Measurements from ENCODE around the gene DIP2C. TPM values are rescaled to one million over a fixed set of nuclear protein-coding genes. Genes with fewer than 3 reads are reported as not detected.
"Not testable (repeated sequence)": the region's sequence is repeated elsewhere in the genome, so short reads cannot be mapped to it uniquely, and the experiment has no call there.

DIP2C gene
- total RNA-seq, 1 donor from 2014 or later, result 18.4 TPM

DNA sequence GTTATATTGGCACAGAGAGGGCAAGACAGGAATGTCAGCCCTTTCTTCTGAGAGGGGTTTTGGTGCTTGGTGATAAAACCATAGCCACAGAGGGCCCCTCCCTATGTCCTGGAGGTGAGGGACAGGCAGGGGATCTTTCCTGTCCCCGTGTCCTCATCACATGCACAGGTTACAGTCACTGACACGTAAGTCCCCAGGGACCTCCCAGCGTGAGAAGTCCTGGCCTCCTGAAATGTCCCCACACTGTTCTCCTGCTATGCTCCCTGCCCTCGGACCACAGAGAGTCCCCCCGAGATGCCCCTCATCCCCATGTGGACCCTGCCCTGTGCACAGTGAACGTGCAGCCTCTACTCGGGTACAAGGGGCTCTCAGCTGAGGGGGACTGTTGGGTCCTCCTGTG lies 293.8 kb downstream of the DIP2C start:
- H3K4me1 ChIP-seq, result peaks cover 11% of the 10 kb centered on the region
- intact Hi-C loops (cut with DNase I), result no loop called here
- no peaks in the 10 kb centered on the region for H3K9me3 ChIP-seq
- H3K27ac ChIP-seq, result no peak overlapping the region
- no peak for DNase-seq (ENCODE audit: extremely low spot score in 2 of 2)
- H3K4me3 ChIP-seq, result no peak overlapping the region
- TF ChIP-seq, protein P1, sequence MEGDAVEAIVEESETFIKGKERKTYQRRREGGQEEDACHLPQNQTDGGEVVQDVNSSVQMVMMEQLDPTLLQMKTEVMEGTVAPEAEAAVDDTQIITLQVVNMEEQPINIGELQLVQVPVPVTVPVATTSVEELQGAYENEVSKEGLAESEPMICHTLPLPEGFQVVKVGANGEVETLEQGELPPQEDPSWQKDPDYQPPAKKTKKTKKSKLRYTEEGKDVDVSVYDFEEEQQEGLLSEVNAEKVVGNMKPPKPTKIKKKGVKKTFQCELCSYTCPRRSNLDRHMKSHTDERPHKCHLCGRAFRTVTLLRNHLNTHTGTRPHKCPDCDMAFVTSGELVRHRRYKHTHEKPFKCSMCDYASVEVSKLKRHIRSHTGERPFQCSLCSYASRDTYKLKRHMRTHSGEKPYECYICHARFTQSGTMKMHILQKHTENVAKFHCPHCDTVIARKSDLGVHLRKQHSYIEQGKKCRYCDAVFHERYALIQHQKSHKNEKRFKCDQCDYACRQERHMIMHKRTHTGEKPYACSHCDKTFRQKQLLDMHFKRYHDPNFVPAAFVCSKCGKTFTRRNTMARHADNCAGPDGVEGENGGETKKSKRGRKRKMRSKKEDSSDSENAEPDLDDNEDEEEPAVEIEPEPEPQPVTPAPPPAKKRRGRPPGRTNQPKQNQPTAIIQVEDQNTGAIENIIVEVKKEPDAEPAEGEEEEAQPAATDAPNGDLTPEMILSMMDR (IDR thresholded peaks at IDR 0.05), result no peak
- TF ChIP-seq POLR2A (IDR thresholded peaks at IDR 0.05) (no peak), POLR2AphosphoS5 (IDR thresholded peaks at IDR 0.05; ENCODE audit: insufficient read depth in 1 of 2, low read depth in 1 of 2) (no peak)
- H3K36me3 ChIP-seq, result no peaks in the 10 kb centered on the region
- no peaks in the 10 kb centered on the region for H3K27me3 ChIP-seq

DNA sequence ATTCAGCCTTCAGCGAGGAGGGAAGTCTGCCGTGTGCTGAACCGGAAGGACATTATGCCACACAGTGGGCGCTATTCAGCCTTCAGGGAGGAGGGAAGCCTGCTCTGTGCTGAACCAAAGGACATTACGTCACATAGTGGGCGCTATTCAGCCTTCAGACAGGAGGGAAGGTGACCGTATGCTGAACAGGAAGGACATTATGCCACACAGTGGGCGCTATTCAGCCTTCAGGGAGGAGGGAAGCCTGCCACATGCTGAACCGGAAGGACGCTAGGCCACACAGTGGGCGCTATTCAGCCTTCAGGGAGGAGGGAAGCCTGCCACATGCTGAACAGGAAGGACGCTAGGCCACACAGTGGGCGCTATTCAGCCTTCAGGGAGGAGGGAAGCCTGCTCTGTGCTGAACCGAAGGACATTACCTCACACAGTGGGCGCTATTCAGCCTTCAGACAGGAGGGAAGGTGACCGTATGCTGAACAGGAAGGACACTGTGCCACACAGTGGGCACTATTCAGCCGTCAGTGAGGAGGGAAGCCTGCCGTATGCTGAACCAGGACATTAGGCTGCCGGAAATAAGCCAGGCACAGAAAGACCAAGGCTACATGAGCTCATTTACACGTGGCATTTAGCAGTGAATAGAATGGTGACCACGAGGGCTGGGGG lies 294.9 kb downstream of the DIP2C start:
- H3K27me3 ChIP-seq; DNase-seq (ENCODE audit: extremely low spot score in 2 of 2); H3K9me3 ChIP-seq; intact Hi-C loops (cut with DNase I); H3K36me3 ChIP-seq; H3K4me3 ChIP-seq: not testable (repeated sequence)
- Histone ChIP-seq H3K4me1 (peaks cover 11% of the 10 kb centered on the region), H3K27ac (peak overlapping the region; percentile 23)

DNA sequence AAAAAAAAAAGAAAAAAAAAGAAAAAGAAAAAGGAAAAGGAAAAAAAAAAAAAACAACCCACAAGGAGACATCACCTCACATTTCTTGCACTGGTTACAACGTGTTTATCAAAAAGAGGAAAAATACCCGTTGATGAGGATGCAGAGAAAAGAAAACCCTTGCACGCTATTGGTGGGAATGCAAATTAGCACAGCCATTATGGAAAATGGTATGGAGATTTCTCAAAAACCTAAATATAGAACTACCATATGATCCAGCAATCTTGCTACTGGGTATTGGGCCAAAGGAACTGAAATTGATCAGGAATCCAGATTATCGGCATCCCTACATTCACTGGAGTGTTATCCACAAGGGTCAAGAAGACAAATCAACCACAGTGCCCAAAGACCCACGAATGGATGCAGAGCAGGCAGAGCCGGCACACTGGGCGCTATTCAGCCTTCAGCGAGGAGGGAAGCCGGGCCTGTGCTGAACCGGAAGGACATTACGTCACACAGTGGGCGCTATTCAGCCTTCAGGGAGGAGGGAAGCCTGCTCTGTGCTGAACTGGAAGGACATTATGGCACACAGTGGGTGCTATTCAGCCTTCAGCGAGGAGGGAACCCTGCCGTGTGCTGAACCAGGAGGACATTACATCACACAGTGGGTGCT lies 295.6 kb downstream of the DIP2C start:
- intact Hi-C loops (cut with DNase I), result no loop called here

DNA sequence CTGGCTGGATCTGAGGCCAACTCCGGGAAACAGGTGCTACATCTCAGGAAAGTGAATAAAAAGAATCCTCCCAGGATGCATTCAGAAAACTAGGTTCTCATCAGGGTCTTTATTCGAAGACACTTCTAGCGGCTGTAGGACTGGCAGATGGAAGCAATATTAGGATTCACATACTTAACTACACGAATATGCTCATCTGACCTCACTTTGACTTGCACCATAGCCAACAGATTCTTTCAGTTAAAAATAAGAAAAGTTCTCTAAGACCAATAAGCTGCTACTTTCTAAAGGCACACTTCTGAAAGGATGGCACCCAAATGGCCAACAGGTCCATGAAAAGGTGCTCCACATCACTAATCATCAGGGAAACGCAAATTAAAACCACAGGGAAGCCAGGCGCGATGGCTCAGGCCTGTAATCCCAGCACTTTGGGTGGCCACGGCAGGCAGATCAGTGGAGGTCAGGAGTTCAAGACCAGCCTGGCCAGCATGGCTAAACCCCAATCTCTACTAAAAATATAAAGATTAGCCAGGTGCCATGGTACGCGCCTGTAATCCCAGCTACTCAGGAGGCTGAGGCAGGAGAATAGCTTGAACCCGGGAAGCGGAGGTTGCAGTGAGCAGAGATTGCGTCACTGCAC lies 296.2 kb downstream of the DIP2C start:
- no peak overlapping the region for H3K27ac ChIP-seq
- H3K9me3 ChIP-seq, result no peaks in the 10 kb centered on the region
- TF ChIP-seq POLR2A (IDR thresholded peaks at IDR 0.05) (no peak), POLR2AphosphoS5 (IDR thresholded peaks at IDR 0.05; ENCODE audit: insufficient read depth in 1 of 2, low read depth in 1 of 2) (no peak)
- TF ChIP-seq, protein P1 (IDR thresholded peaks at IDR 0.05), result no peak
- peaks cover 11% of the 10 kb centered on the region for H3K4me1 ChIP-seq
- intact Hi-C loops (cut with DNase I), result no loop called here
- DNase-seq (ENCODE audit: extremely low spot score in 2 of 2), result no peak
- H3K27me3 ChIP-seq, result no peaks in the 10 kb centered on the region
- peaks cover 0 to 12% of the 10 kb centered on the region in 2 donors for H3K36me3 ChIP-seq
- no peak overlapping the region for H3K4me3 ChIP-seq

More for the DNA sequence above, 295.6 kb downstream of the DIP2C start:
- H3K9me3 ChIP-seq, result no peaks in the 10 kb centered on the region
- no peaks in the 10 kb centered on the region for H3K27me3 ChIP-seq
- peaks cover 0 to 12% of the 10 kb centered on the region in 2 donors for H3K36me3 ChIP-seq
- no peak for TF ChIP-seq POLR2AphosphoS5 (IDR thresholded peaks at IDR 0.05; ENCODE audit: insufficient read depth in 1 of 2, low read depth in 1 of 2)
- no peak for TF ChIP-seq POLR2A (IDR thresholded peaks at IDR 0.05)
- TF ChIP-seq, protein P1 (IDR thresholded peaks at IDR 0.05), result no peak
- no peak for DNase-seq (ENCODE audit: extremely low spot score in 2 of 2)
- H3K27ac ChIP-seq, result peak overlapping the region; percentile 23
- H3K4me1 ChIP-seq, result peaks cover 11% of the 10 kb centered on the region
- H3K4me3 ChIP-seq, result no peak overlapping the region

DNA sequence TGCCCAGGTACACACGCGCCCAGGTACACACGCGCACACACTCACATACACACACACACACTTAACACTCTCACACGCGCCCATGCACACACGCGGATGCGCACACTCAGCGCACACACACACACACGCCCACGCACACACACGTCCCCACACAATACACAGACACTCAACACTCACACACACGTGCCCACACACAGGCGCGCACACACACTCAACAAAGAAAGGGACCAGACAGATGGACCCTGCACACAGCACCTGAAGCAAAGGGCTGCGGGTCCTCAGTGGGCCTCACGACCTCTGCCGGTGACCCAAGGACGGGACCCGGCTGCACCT lies 296.8 kb downstream of the DIP2C start:
- intact Hi-C loops (cut with DNase I), result no loop called here
- DNase-seq (ENCODE audit: extremely low spot score in 2 of 2), result no peak
- H3K4me1 ChIP-seq, result peaks cover 11% of the 10 kb centered on the region
- peaks cover 0 to 14% of the 10 kb centered on the region in 2 donors for H3K36me3 ChIP-seq
- no peaks in the 10 kb centered on the region for H3K9me3 ChIP-seq
- no peaks in the 10 kb centered on the region for H3K27me3 ChIP-seq
- no peak for TF ChIP-seq POLR2AphosphoS5 (IDR thresholded peaks at IDR 0.05; ENCODE audit: insufficient read depth in 1 of 2, low read depth in 1 of 2)
- TF ChIP-seq, protein P1 (IDR thresholded peaks at IDR 0.05), result no peak
- no peak for TF ChIP-seq POLR2A (IDR thresholded peaks at IDR 0.05)
- H3K4me3 ChIP-seq, result no peak overlapping the region
- no peak overlapping the region for H3K27ac ChIP-seq
